GM12878 (cell line): ENCODE data around the gene LRRC39. TPM values are rescaled to one million over a fixed set of nuclear protein-coding genes. Genes with fewer than 3 reads are reported as not detected.

ENCODE experiments used
- ATAC-seq: fragments of 200-7000 bp; cut with Tn5 transposase; 3 replicates; pipeline ENCODE4 v1.9.1; 2020; ENCODE audit warnings: mild to moderate bottlenecking, moderate library complexity
- BruUV-seq: library from RNA; stranded (reverse); fragments of 400-500 nt; replicated peaks from 2 replicates; lab custom pipeline; 2021; lab: Mats Ljungman, UMichigan
- CTCF ChIA-PET: fragments of 300-600 bp; sonication (Branson Sonifier 250); formaldehyde crosslinking; extraction: SDS; loops from one replicate; lab custom pipeline; 2021; ENCODE audit warnings: inconsistent platforms; lab: Yijun Ruan, JAX
- POLR2A ChIA-PET: fragments of 350-600 bp; formaldehyde crosslinking; extraction: SDS; loops from one replicate; lab custom pipeline; 2021; ENCODE audit warnings: inconsistent platforms; lab: Charles Lee
- RAD21 ChIA-PET: fragments of 300-600 bp; sonication (Branson Sonifier 250); formaldehyde crosslinking; loops from one replicate; lab custom pipeline; 2023; ENCODE audit warnings: antibody characterized with exemption; ENCODE audit not compliant: unreplicated experiment; lab: Charles Lee
- SMC1A ChIA-PET: fragments of 300-600 bp; sonication (Branson Sonifier 250); formaldehyde crosslinking; loops from one replicate; lab custom pipeline; 2023; ENCODE audit not compliant: unreplicated experiment, uncharacterized antibody; lab: Charles Lee
- DNase-seq: peaks from one replicate; pipeline ENCODE4 v3.0.0-alpha.2; 2011; ENCODE audit warnings: low read depth, low spot score
- FAIRE-seq: peaks from 3 replicates; lab custom pipeline; 2011; peaks lifted over from hg19 to GRCh38; lab: Jason Lieb, UNC
- H2AFZ ChIP-seq: 2 replicates; pipeline ENCODE4 v1.6.0; 2011; ENCODE audit warnings: low read depth, low read length, control low read depth; ENCODE audit not compliant: control insufficient read depth
- H3K27ac ChIP-seq: 2 replicates; pipeline ENCODE4 v1.5.1; 2011; ENCODE audit warnings: control low read depth; ENCODE audit not compliant: control insufficient read depth, insufficient read depth
- H3K27me3 ChIP-seq, 2 experiments: replicated peaks in 1 of 2; 2 replicates each; pipeline versions ENCODE4 v1.6.0 to v1.6.1; 2011; ENCODE audit warnings: low read length in 1 of 2; ENCODE audit not compliant: control insufficient read depth in 2 of 2, insufficient read depth in 2 of 2
- H3K36me3 ChIP-seq, 2 experiments: 2 replicates each; pipeline ENCODE4 v1.5.1; 2011; ENCODE audit warnings: low read length in 1 of 2; ENCODE audit not compliant: control insufficient read depth in 2 of 2, insufficient read depth in 2 of 2
- H3K4me1 ChIP-seq: 2 replicates; pipeline ENCODE4 v1.6.1; 2011; ENCODE audit warnings: mild to moderate bottlenecking, low read length, moderate library complexity, mixed read lengths; ENCODE audit not compliant: control insufficient read depth, insufficient read depth
- H3K4me2 ChIP-seq: 2 replicates; pipeline ENCODE4 v1.6.0; 2011; ENCODE audit warnings: control low read depth; ENCODE audit not compliant: control insufficient read depth, insufficient read depth
- H3K4me3 ChIP-seq: fragments of 200-600 bp; sonication (generic); 2 replicates; pipeline ENCODE4 v1.5.1; 2016
- H3K79me2 ChIP-seq: 2 replicates; pipeline ENCODE4 v1.6.0; 2011; ENCODE audit warnings: low read length; ENCODE audit not compliant: control insufficient read depth, insufficient read depth
- H3K9ac ChIP-seq: 2 replicates; pipeline ENCODE4 v1.8.0; 2011; ENCODE audit warnings: low read length, control low read depth, mixed read lengths; ENCODE audit not compliant: control insufficient read depth, insufficient read depth
- H3K9me3 ChIP-seq: replicated peaks from 3 replicates; pipeline ENCODE4 v1.5.1; 2011; ENCODE audit warnings: mild to moderate bottlenecking, low read length; ENCODE audit not compliant: control insufficient read depth, insufficient read depth
- H4K20me1 ChIP-seq: 2 replicates; pipeline ENCODE4 v1.6.0; 2011; ENCODE audit not compliant: control insufficient read depth, insufficient read depth
- BCL3 ChIP-seq: IDR thresholded peaks from 2 replicates; pipeline ENCODE4 v1.6.1; 2011; ENCODE audit warnings: borderline replicate concordance, low read depth, mild to moderate bottlenecking, moderate library complexity, low read length; ENCODE audit not compliant: insufficient read depth, poor library complexity, severe bottlenecking
- MYB ChIP-seq: fragments of 150-350 bp; IDR thresholded peaks from 2 replicates; pipeline ENCODE4 v1.6.1; 2014; ENCODE audit warnings: mild to moderate bottlenecking, low read depth, low read length, borderline replicate concordance
- NR2F1 ChIP-seq: fragments of 450-650 bp; conservative IDR thresholded peaks from 2 replicates; pipeline ENCODE4 v1.6.1; 2017; ENCODE audit warnings: mild to moderate bottlenecking
- RAD21 ChIP-seq: IDR thresholded peaks from 2 replicates; pipeline ENCODE4 v1.6.1; 2011; ENCODE audit warnings: mild to moderate bottlenecking, low read depth, low read length, moderate library complexity; ENCODE audit not compliant: insufficient read depth
- RAD51 ChIP-seq: fragments of 450-650 bp; IDR thresholded peaks from 2 replicates; pipeline ENCODE4 v1.6.1; 2016; ENCODE audit warnings: moderate library complexity, mild to moderate bottlenecking, inconsistent platforms
- RB1 ChIP-seq: fragments of 450-650 bp; formaldehyde crosslinking; IDR thresholded peaks from 2 replicates; pipeline ENCODE4 v1.6.1; 2017; ENCODE audit warnings: mild to moderate bottlenecking, borderline replicate concordance
- SMAD1 ChIP-seq: fragments of 450-650 bp; IDR thresholded peaks from 2 replicates; pipeline ENCODE4 v1.6.1; 2018; ENCODE audit warnings: mild to moderate bottlenecking, low read depth; ENCODE audit not compliant: partially characterized antibody
- TAF1 ChIP-seq: IDR thresholded peaks from 2 replicates; pipeline ENCODE4 v1.6.1; 2011; ENCODE audit warnings: mild to moderate bottlenecking, low read depth, low read length, borderline replicate concordance
- TCF3 ChIP-seq: IDR thresholded peaks from 2 replicates; pipeline ENCODE4 v1.6.1; 2012; ENCODE audit warnings: low read depth, mild to moderate bottlenecking, low read length, borderline replicate concordance; ENCODE audit not compliant: insufficient read depth
- WGBS: methylation state at CpG from one replicate; pipeline ENCODE4 v1.1.6; 2016; ENCODE audit warnings: low lambda C conversion rate; ENCODE audit not compliant: insufficient replicate concordance, insufficient coverage; ENCODE audit errors: missing lambda C conversion rate; 5-methylcytosine and 5-hydroxymethylcytosine counted together
- in situ Hi-C: fragments of 300-500 bp; cut with MboI; formaldehyde crosslinking; loops from 9 replicates; pipeline ENCODE4 v1.14.3; 2018; ENCODE audit warnings: mixed read lengths
- intact Hi-C: fragments of 100-400 bp; cut with micrococcal nuclease; formaldehyde crosslinking; loops from one replicate; pipeline ENCODE4 v1.14.2; 2022; ENCODE audit not compliant: unreplicated experiment
- polyA plus RNA-seq, 11 experiments: library from polyadenylated mRNA; depleted of rRNA in 4 of 11; unstranded in 6 of 11; stranded (reverse) in 5 of 11; fragments of >200 nt; fragmentation: Nextera tagmentation in 4 of 11; fragmentation: Illumina TruSeq in 1 of 11; extraction: Ambion mirVana in 4 of 11; extraction: Trizol in 1 of 11; gene quantifications; 1 replicate in 1 of 11; 2 replicates in 10 of 11; pipeline versions ENCODE4 v1.2.1 to v1.2.3, GENCODE V29; 2011 to 2016; ENCODE audit warnings: inconsistent platforms in 2 of 11, missing spikeins in 2 of 11, low read depth in 1 of 11
- total RNA-seq, 4 experiments: library from RNA; depleted of rRNA in 3 of 4; stranded (reverse); fragments of >200 nt in 3 of 4; fragmentation: Illumina TruSeq in 1 of 4; extraction: Trizol in 1 of 4; gene quantifications; 2 replicates each; pipeline versions ENCODE4 v1.2.1 to v1.2.3, GENCODE V29; 2013 to 2021
- TF ChIP-seq, protein P1 (sequence below): fragments of 450-650 bp; IDR thresholded peaks from 2 replicates; pipeline ENCODE4 v1.6.1; 2017; ENCODE audit warnings: mild to moderate bottlenecking, moderate library complexity

LRRC39 gene
- total and polyA plus RNA-seq, 10 of the 15 experiments (the other 5 are each of a cell fraction or from before 2014, with no cell fraction given), result 0.23 to 1.1 (median 0.56) TPM

- Histone ChIP-seq H3K4me1 (no peaks in the 10 kb centered on the region), H3K27ac (no peak overlapping the region), H3K9me3 (no peaks in the 10 kb centered on the region), H3K79me2 (no peaks in the 10 kb centered on the region), H3K4me2 (no peak overlapping the region), H3K27me3 (no peaks in the 10 kb centered on the region), H2AFZ (no peak overlapping the region), H3K9ac (no peak overlapping the region), H3K4me3 (no peak overlapping the region)
- ChIA-PET SMC1A (no interaction called here), POLR2A (no interaction called here)
- FAIRE-seq, result no peak
- intact Hi-C loops (no loop called here), in situ Hi-C loops (no loop called here)
- 50% methylated on average over 5 of the region's 5 CpGs for WGBS
- BruUV-seq, result no TSS peak
- no peak for ATAC-seq
- DNase-seq, result no peak
- TF ChIP-seq, protein P1, sequence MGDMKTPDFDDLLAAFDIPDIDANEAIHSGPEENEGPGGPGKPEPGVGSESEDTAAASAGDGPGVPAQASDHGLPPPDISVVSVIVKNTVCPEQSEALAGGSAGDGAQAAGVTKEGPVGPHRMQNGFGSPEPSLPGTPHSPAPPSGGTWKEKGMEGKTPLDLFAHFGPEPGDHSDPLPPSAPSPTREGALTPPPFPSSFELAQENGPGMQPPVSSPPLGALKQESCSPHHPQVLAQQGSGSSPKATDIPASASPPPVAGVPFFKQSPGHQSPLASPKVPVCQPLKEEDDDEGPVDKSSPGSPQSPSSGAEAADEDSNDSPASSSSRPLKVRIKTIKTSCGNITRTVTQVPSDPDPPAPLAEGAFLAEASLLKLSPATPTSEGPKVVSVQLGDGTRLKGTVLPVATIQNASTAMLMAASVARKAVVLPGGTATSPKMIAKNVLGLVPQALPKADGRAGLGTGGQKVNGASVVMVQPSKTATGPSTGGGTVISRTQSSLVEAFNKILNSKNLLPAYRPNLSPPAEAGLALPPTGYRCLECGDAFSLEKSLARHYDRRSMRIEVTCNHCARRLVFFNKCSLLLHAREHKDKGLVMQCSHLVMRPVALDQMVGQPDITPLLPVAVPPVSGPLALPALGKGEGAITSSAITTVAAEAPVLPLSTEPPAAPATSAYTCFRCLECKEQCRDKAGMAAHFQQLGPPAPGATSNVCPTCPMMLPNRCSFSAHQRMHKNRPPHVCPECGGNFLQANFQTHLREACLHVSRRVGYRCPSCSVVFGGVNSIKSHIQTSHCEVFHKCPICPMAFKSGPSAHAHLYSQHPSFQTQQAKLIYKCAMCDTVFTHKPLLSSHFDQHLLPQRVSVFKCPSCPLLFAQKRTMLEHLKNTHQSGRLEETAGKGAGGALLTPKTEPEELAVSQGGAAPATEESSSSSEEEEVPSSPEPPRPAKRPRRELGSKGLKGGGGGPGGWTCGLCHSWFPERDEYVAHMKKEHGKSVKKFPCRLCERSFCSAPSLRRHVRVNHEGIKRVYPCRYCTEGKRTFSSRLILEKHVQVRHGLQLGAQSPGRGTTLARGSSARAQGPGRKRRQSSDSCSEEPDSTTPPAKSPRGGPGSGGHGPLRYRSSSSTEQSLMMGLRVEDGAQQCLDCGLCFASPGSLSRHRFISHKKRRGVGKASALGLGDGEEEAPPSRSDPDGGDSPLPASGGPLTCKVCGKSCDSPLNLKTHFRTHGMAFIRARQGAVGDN, result no peak
- TF ChIP-seq SMAD1 (no peak), TCF3 (no peak), RAD21 (no peak), RAD51 (no peak), RB1 (no peak), MYB (no peak), NR2F1 (no peak), TAF1 (no peak), BCL3 (no peak)
- TF ChIP-seq, all 136 proteins: peak for 0
- CTCF ChIA-PET, result interaction anchor here (1.6 to 1.8 kb wide), 2 partner anchors 11 to 12 kb away, joined by 3 to 4 read pairs; no protein-coding TSS in a partner anchor
- no peaks in the 10 kb centered on the region for H3K36me3 ChIP-seq
- RAD21 ChIA-PET, result no interaction called here
- H4K20me1 ChIP-seq, result no peaks in the 10 kb centered on the region
These were observed 13.4 kb downstream of the LRRC39 start for GRCh38 chr1:100164702-100165101.
